ENCODE data around the gene RPIA. TPM values are rescaled to one million over a fixed set of nuclear protein-coding genes. Genes with fewer than 3 reads are reported as not detected.
A peak's percentile ranks its signal among the peaks of the same experiment; 100 is the strongest.

Gene RPIA
- polyA plus RNA-seq, 4 donors, result 34.8 to 35.5 (median 35.2) TPM

- no peak for DNase-seq (ENCODE audit: low read depth in 4 of 4, low spot score in 3 of 4)
These were observed 8.1 kb upstream of the RPIA start for GRCh38 chr2:88683160-88684021.

GRCh38 chr2:88684519-88684918, 7.0 kb upstream of the RPIA start:
- no peak for DNase-seq (ENCODE audit: low read depth in 4 of 4, low spot score in 3 of 4)

- DNase-seq (ENCODE audit: low read depth in 4 of 4, low spot score in 3 of 4), result no peak
These were observed 5.2 kb upstream of the RPIA start for GRCh38 chr2:88686320-88686719.

- no peak for DNase-seq (ENCODE audit: low read depth in 4 of 4, low spot score in 3 of 4)
These were observed 4.1 kb upstream of the RPIA start for GRCh38 chr2:88687384-88687783.

GRCh38 chr2:88690591-88691338, 708 bp upstream of the RPIA start:
- DNase-seq (ENCODE audit: low read depth in 4 of 4, low spot score in 3 of 4), result no peak

GRCh38 chr2:88692187-88692586, 714 bp downstream of the RPIA start:
- no peak for DNase-seq (ENCODE audit: low read depth in 4 of 4, low spot score in 3 of 4)

- DNase-seq (ENCODE audit: low read depth in 4 of 4, low spot score in 3 of 4), result no peak
These were observed 2.5 kb downstream of the RPIA start for GRCh38 chr2:88693911-88694414.

- DNase-seq (ENCODE audit: low read depth in 4 of 4, low spot score in 3 of 4), result no peak
These were observed 5.1 kb downstream of the RPIA start for GRCh38 chr2:88696611-88697010.

GRCh38 chr2:88697370-88698026, 6.0 kb downstream of the RPIA start:
- no peak for DNase-seq (ENCODE audit: low read depth in 4 of 4, low spot score in 3 of 4)

- DNase-seq (ENCODE audit: low read depth in 4 of 4, low spot score in 3 of 4), result no peak
These were observed 6.5 kb downstream of the RPIA start for GRCh38 chr2:88698027-88698413.

GRCh38 chr2:88698498-88699233, 7.2 kb downstream of the RPIA start:
- no peak for DNase-seq (ENCODE audit: low read depth in 4 of 4, low spot score in 3 of 4)

GRCh38 chr2:88707003-88707402, 15.5 kb downstream of the RPIA start:
- DNase-seq (ENCODE audit: low read depth in 4 of 4, low spot score in 3 of 4), result no peak

- DNase-seq (ENCODE audit: low read depth in 4 of 4, low spot score in 3 of 4), result no peak
These were observed 17.7 kb downstream of the RPIA start for GRCh38 chr2:88709181-88709631.

GRCh38 chr2:88711289-88711688, 19.8 kb downstream of the RPIA start:
- no peak for DNase-seq (ENCODE audit: low read depth in 4 of 4, low spot score in 3 of 4)

- no peak for DNase-seq (ENCODE audit: low read depth in 4 of 4, low spot score in 3 of 4)
These were observed 20.4 kb downstream of the RPIA start for GRCh38 chr2:88711897-88712296.

GRCh38 chr2:88713408-88713807, 21.9 kb downstream of the RPIA start:
- no peak for DNase-seq (ENCODE audit: low read depth in 4 of 4, low spot score in 3 of 4)

GRCh38 chr2:88714667-88715066, 23.2 kb downstream of the RPIA start:
- no peak for DNase-seq (ENCODE audit: low read depth in 4 of 4, low spot score in 3 of 4)

- DNase-seq (ENCODE audit: low read depth in 4 of 4, low spot score in 3 of 4), result no peak
These were observed 28.9 kb downstream of the RPIA start for GRCh38 chr2:88720399-88720798.

- DNase-seq (ENCODE audit: low read depth in 4 of 4, low spot score in 3 of 4), result no peak
These were observed 29.8 kb downstream of the RPIA start for GRCh38 chr2:88721268-88721667.

GRCh38 chr2:88724643-88725332, 33.3 kb downstream of the RPIA start:
- peak in 2 of 4 donors; percentile 22 to 43 for DNase-seq (ENCODE audit: low read depth in 4 of 4, low spot score in 3 of 4)
